GM23338 (cell line): Measurements from ENCODE around the gene FDX1. TPM values are rescaled to one million over a fixed set of nuclear protein-coding genes. Genes with fewer than 3 reads are reported as not detected.

Experiments
- ATAC-seq: fragments of 200-7000 bp; cut with Tn5 transposase; 3 replicates; pipeline ENCODE4 v1.9.1; 2020
- DNase-seq: peaks from one replicate; pipeline ENCODE4 v3.0.0-alpha.2; 2015; ENCODE audit warnings: low spot score
- H2AFZ ChIP-seq: fragments of 200-600 bp; sonication (generic); 2 replicates; pipeline ENCODE4 v1.8.0; 2016; ENCODE audit warnings: antibody characterized with exemption, mild to moderate bottlenecking, moderate library complexity
- H3F3A ChIP-seq: fragments of 200-600 bp; sonication (generic); replicated peaks from 2 replicates; pipeline ENCODE4 v1.8.0; 2017; ENCODE audit warnings: antibody characterized with exemption, mixed run types, low read depth
- H3K27ac ChIP-seq: fragments of 200-600 bp; sonication (generic); 2 replicates; pipeline ENCODE4 v1.6.1; 2016; ENCODE audit warnings: low read depth
- H3K27me3 ChIP-seq: fragments of 200-600 bp; sonication (generic); 2 replicates; pipeline ENCODE4 v1.8.0; 2016; ENCODE audit warnings: mild to moderate bottlenecking, mixed run types, moderate library complexity; ENCODE audit not compliant: insufficient read depth
- H3K36me3 ChIP-seq: fragments of 200-600 bp; sonication (generic); 2 replicates; pipeline ENCODE4 v1.8.0; 2016; ENCODE audit warnings: mild to moderate bottlenecking; ENCODE audit not compliant: insufficient read depth
- H3K4me1 ChIP-seq: fragments of 200-600 bp; sonication (generic); 2 replicates; pipeline ENCODE4 v1.8.0; 2016; ENCODE audit warnings: mild to moderate bottlenecking, moderate library complexity; ENCODE audit not compliant: insufficient read depth
- H3K4me2 ChIP-seq: fragments of 200-600 bp; sonication (generic); 2 replicates; pipeline ENCODE4 v1.7.1; 2017; ENCODE audit warnings: mixed run types
- H3K4me3 ChIP-seq: fragments of 200-600 bp; sonication (generic); 2 replicates; pipeline ENCODE4 v1.6.1; 2016; ENCODE audit warnings: mixed run types
- H3K79me2 ChIP-seq: fragments of 200-600 bp; sonication (generic); replicated peaks from 2 replicates; pipeline ENCODE4 v1.8.0; 2017; ENCODE audit warnings: mild to moderate bottlenecking; ENCODE audit not compliant: insufficient read depth
- H3K9me2 ChIP-seq: fragments of 200-600 bp; sonication (generic); 2 replicates; pipeline ENCODE4 v1.8.0; 2017; ENCODE audit not compliant: insufficient read depth
- H4K20me1 ChIP-seq: fragments of 200-600 bp; sonication (generic); replicated peaks from 2 replicates; pipeline ENCODE4 v1.8.0; 2017; ENCODE audit warnings: mild to moderate bottlenecking; ENCODE audit not compliant: insufficient read depth
- H3K27ac Mint-ChIP-seq: 2 replicates; pipeline ENCODE4 v1.8.0; 2020; ENCODE audit warnings: inconsistent platforms, mild to moderate bottlenecking, moderate library complexity, mixed read lengths
- H3K27me3 Mint-ChIP-seq: 3 replicates; pipeline ENCODE4 v1.8.0; 2022; ENCODE audit warnings: low read depth, mild to moderate bottlenecking, moderate library complexity, mixed read lengths, inconsistent platforms; ENCODE audit not compliant: insufficient read depth, poor library complexity
- H3K36me3 Mint-ChIP-seq: 3 replicates; pipeline ENCODE4 v1.8.0; 2021; ENCODE audit warnings: low read depth, mild to moderate bottlenecking, inconsistent platforms, moderate library complexity, mixed read lengths
- H3K4me1 Mint-ChIP-seq: 3 replicates; pipeline ENCODE4 v1.8.0; 2020; ENCODE audit warnings: mild to moderate bottlenecking, inconsistent platforms, mixed read lengths
- H3K4me3 Mint-ChIP-seq: 3 replicates; pipeline ENCODE4 v1.8.0; 2021; ENCODE audit warnings: moderate library complexity, mild to moderate bottlenecking, inconsistent platforms, mixed read lengths
- H3K9me3 Mint-ChIP-seq: 3 replicates; pipeline ENCODE4 v1.8.0; 2020; ENCODE audit warnings: moderate library complexity, mild to moderate bottlenecking, inconsistent platforms, mixed read lengths
- CREB1 ChIP-seq: fragments of 250-450 bp; sonication (Bioruptor Pico); IDR thresholded peaks from 2 replicates; pipeline ENCODE4 v1.5.0; 2020; ENCODE audit warnings: low read depth, mild to moderate bottlenecking, moderate library complexity
- EZH2phosphoT487 ChIP-seq: fragments of 200-600 bp; sonication (generic); IDR thresholded peaks from one replicate; pipeline ENCODE4 v1.8.1; 2018; ENCODE audit warnings: antibody characterized with exemption; ENCODE audit not compliant: unreplicated experiment
- NANOG ChIP-seq: IDR thresholded peaks from 2 replicates; pipeline ENCODE4 v1.6.1; 2016; ENCODE audit warnings: antibody characterized with exemption, borderline replicate concordance
- STAT1 ChIP-seq: IDR thresholded peaks from one replicate; pipeline ENCODE4 v1.6.1; 2016; ENCODE audit warnings: antibody characterized with exemption; ENCODE audit not compliant: unreplicated experiment
- ZNF114 ChIP-seq: fragments of 250-450 bp; sonication (Bioruptor Pico); IDR thresholded peaks from 2 replicates; pipeline ENCODE4 v1.5.0; 2020; ENCODE audit warnings: mild to moderate bottlenecking, moderate library complexity
- ZNF331 ChIP-seq: fragments of 250-450 bp; sonication (Bioruptor Pico); IDR thresholded peaks from 2 replicates; pipeline ENCODE4 v1.5.0; 2020; ENCODE audit warnings: low read depth, mild to moderate bottlenecking, moderate library complexity
- polyA plus RNA-seq: library from polyadenylated mRNA; unstranded; fragments of >200 nt; fragmentation: Nextera tagmentation; extraction: Ambion mirVana; gene quantifications from 2 replicates; pipeline ENCODE4 v1.2.1, GENCODE V29; 2016
- total RNA-seq: library from RNA; depleted of rRNA; stranded (reverse); fragments of >200 nt; shearing (Covaris generic); gene quantifications from 2 replicates; pipeline ENCODE4 v1.2.3, GENCODE V29; 2014
- TF ChIP-seq, protein P1 (sequence below): IDR thresholded peaks from 2 replicates; pipeline ENCODE4 v1.6.1; 2016; ENCODE audit warnings: antibody characterized with exemption
- TF ChIP-seq, protein P2 (sequence below): fragments of 250-450 bp; sonication (Bioruptor Pico); IDR thresholded peaks from 2 replicates; pipeline ENCODE4 v1.5.0; 2020; ENCODE audit warnings: mild to moderate bottlenecking, moderate library complexity
- TF ChIP-seq, protein P3 (sequence below): IDR thresholded peaks from one replicate; pipeline ENCODE4 v1.6.1; 2018; ENCODE audit warnings: antibody characterized with exemption; ENCODE audit not compliant: unreplicated experiment
- TF ChIP-seq, protein P4 (sequence below), 2 experiments: fragments of 200-600 bp in 1 of 2; sonication (generic) in 1 of 2; conservative IDR thresholded peaks; 2 replicates each; pipeline versions ENCODE4 v1.5.1 to v1.6.1; 2016 to 2017; ENCODE audit warnings: antibody characterized with exemption in 2 of 2, low read depth in 2 of 2, mild to moderate bottlenecking in 2 of 2, moderate library complexity in 1 of 2

FDX1 gene
- total and polyA plus RNA-seq, 2 experiments from 2014 or later, result 11.1 to 15.9 TPM

DNA sequence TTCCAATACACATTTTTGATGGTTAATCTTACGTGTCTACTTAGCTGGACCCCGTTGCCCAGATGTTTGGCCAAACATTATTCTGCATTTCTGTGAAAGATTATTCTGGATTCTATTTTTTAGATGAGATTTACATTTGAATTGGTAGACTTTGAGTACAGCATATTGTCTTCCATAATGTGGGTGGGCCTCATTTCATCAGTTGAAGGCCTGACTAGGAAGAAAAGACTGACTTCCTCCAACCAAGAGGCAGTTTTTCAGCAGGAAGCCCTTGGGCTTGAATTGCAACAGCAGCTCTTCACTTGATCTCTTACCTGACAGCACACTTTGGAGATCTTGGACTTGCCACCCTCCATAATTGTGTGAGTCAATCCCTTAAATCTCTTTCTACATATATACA is 58.7 kb downstream of the FDX1 start:
- no peak overlapping the region for H3K4me2 ChIP-seq
- ATAC-seq, result no peak
- H2AFZ ChIP-seq, result no peak overlapping the region
- H3K4me1 ChIP-seq, result no peaks in the 10 kb centered on the region
- no peak overlapping the region for H3K4me3 Mint-ChIP-seq
- H4K20me1 ChIP-seq, result no peaks in the 10 kb centered on the region
- no peak overlapping the region for H3K27ac ChIP-seq
- H3K4me1 Mint-ChIP-seq, result no peaks in the 10 kb centered on the region
- TF ChIP-seq STAT1, result no peak
- 0 out of 3 replicates have a peak, but pooled peaks cover 2% of the 10 kb centered on the region for H3K36me3 Mint-ChIP-seq
- no peak overlapping the region for H3K4me3 ChIP-seq
- H3K36me3 ChIP-seq, result no peaks in the 10 kb centered on the region
- H3K9me2 ChIP-seq, result 0 out of 2 replicates have a peak, but pooled peaks cover 6% of the 10 kb centered on the region
- no peaks in the 10 kb centered on the region for H3K27me3 Mint-ChIP-seq
- H3F3A ChIP-seq, result no peaks in the 10 kb centered on the region
- H3K79me2 ChIP-seq, result no peaks in the 10 kb centered on the region
- H3K27ac Mint-ChIP-seq, result no peak overlapping the region
- no peaks in the 10 kb centered on the region for H3K27me3 ChIP-seq
- H3K9me3 Mint-ChIP-seq, result peaks cover 2% of the 10 kb centered on the region; the same call in 2 of the 3 replicates
- DNase-seq, result no peak

DNA sequence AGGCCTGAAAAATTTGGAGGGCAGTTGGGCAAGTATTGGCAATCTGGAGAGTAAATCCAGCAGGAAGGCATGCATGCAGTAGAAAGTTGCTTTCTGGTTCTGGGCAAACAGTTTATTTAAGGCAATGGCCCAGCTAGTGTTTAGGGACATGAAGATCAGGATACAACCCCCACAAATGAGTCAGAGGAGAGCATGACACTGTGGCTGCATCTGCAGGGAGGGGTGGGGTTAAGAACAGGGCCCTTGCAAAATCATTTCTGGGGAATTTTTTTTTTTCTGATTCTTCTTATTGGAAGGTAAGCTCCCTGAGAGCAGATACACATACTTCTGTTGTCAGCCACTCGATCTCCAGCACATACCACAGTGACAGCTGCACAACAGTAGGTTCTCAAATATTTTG is 61.1 kb downstream of the FDX1 start:
- Histone ChIP-seq H3K4me3 (no peak overlapping the region), H3K27me3 (no peaks in the 10 kb centered on the region), H3K79me2 (no peaks in the 10 kb centered on the region), H3F3A (no peaks in the 10 kb centered on the region), H3K4me1 (no peaks in the 10 kb centered on the region), H3K36me3 (no peaks in the 10 kb centered on the region), H4K20me1 (no peaks in the 10 kb centered on the region), H3K4me2 (no peak overlapping the region), H2AFZ (no peak overlapping the region), H3K27ac (no peak overlapping the region), H3K9me2 (no peaks in the 10 kb centered on the region)
- H3K9me3 Mint-ChIP-seq, result peaks cover 3% of the 10 kb centered on the region; the same call in 2 of the 3 replicates
- DNase-seq (no peak), ATAC-seq (no peak)
- 0 out of 3 replicates have a peak, but pooled peaks cover 3% of the 10 kb centered on the region for H3K36me3 Mint-ChIP-seq
- peaks cover 3% of the 10 kb centered on the region for H3K27me3 Mint-ChIP-seq
- no peaks in the 10 kb centered on the region for H3K4me1 Mint-ChIP-seq
- H3K27ac Mint-ChIP-seq, result no peak overlapping the region
- no peak overlapping the region for H3K4me3 Mint-ChIP-seq
- TF ChIP-seq CREB1 (CRISPR knock-in tag) (no peak), ZNF331 (CRISPR knock-in tag) (no peak), EZH2phosphoT487 (no peak), ZNF114 (CRISPR knock-in tag) (no peak), NANOG (no peak)
- TF ChIP-seq, protein P1, sequence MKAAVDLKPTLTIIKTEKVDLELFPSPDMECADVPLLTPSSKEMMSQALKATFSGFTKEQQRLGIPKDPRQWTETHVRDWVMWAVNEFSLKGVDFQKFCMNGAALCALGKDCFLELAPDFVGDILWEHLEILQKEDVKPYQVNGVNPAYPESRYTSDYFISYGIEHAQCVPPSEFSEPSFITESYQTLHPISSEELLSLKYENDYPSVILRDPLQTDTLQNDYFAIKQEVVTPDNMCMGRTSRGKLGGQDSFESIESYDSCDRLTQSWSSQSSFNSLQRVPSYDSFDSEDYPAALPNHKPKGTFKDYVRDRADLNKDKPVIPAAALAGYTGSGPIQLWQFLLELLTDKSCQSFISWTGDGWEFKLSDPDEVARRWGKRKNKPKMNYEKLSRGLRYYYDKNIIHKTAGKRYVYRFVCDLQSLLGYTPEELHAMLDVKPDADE, result no peak
- TF ChIP-seq, protein P2, sequence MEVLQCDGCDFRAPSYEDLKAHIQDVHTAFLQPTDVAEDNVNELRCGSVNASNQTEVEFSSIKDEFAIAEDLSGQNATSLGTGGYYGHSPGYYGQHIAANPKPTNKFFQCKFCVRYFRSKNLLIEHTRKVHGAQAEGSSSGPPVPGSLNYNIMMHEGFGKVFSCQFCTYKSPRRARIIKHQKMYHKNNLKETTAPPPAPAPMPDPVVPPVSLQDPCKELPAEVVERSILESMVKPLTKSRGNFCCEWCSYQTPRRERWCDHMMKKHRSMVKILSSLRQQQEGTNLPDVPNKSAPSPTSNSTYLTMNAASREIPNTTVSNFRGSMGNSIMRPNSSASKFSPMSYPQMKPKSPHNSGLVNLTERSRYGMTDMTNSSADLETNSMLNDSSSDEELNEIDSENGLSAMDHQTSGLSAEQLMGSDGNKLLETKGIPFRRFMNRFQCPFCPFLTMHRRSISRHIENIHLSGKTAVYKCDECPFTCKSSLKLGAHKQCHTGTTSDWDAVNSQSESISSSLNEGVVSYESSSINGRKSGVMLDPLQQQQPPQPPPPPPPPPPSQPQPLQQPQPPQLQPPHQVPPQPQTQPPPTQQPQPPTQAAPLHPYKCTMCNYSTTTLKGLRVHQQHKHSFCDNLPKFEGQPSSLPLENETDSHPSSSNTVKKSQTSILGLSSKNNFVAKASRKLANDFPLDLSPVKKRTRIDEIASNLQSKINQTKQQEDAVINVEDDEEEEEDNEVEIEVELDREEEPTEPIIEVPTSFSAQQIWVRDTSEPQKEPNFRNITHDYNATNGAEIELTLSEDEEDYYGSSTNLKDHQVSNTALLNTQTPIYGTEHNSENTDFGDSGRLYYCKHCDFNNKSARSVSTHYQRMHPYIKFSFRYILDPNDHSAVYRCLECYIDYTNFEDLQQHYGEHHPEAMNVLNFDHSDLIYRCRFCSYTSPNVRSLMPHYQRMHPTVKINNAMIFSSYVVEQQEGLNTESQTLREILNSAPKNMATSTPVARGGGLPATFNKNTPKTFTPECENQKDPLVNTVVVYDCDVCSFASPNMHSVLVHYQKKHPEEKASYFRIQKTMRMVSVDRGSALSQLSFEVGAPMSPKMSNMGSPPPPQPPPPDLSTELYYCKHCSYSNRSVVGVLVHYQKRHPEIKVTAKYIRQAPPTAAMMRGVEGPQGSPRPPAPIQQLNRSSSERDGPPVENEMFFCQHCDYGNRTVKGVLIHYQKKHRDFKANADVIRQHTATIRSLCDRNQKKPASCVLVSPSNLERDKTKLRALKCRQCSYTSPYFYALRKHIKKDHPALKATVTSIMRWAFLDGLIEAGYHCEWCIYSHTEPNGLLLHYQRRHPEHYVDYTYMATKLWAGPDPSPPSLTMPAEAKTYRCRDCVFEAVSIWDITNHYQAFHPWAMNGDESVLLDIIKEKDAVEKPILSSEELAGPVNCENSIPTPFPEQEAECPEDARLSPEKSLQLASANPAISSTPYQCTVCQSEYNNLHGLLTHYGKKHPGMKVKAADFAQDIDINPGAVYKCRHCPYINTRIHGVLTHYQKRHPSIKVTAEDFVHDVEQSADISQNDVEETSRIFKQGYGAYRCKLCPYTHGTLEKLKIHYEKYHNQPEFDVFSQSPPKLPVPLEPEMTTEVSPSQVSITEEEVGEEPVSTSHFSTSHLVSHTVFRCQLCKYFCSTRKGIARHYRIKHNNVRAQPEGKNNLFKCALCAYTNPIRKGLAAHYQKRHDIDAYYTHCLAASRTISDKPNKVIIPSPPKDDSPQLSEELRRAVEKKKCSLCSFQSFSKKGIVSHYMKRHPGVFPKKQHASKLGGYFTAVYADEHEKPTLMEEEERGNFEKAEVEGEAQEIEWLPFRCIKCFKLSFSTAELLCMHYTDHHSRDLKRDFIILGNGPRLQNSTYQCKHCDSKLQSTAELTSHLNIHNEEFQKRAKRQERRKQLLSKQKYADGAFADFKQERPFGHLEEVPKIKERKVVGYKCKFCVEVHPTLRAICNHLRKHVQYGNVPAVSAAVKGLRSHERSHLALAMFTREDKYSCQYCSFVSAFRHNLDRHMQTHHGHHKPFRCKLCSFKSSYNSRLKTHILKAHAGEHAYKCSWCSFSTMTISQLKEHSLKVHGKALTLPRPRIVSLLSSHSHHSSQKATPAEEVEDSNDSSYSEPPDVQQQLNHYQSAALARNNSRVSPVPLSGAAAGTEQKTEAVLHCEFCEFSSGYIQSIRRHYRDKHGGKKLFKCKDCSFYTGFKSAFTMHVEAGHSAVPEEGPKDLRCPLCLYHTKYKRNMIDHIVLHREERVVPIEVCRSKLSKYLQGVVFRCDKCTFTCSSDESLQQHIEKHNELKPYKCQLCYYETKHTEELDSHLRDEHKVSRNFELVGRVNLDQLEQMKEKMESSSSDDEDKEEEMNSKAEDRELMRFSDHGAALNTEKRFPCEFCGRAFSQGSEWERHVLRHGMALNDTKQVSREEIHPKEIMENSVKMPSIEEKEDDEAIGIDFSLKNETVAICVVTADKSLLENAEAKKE (CRISPR knock-in tag), result no peak
- TF ChIP-seq, protein P3, sequence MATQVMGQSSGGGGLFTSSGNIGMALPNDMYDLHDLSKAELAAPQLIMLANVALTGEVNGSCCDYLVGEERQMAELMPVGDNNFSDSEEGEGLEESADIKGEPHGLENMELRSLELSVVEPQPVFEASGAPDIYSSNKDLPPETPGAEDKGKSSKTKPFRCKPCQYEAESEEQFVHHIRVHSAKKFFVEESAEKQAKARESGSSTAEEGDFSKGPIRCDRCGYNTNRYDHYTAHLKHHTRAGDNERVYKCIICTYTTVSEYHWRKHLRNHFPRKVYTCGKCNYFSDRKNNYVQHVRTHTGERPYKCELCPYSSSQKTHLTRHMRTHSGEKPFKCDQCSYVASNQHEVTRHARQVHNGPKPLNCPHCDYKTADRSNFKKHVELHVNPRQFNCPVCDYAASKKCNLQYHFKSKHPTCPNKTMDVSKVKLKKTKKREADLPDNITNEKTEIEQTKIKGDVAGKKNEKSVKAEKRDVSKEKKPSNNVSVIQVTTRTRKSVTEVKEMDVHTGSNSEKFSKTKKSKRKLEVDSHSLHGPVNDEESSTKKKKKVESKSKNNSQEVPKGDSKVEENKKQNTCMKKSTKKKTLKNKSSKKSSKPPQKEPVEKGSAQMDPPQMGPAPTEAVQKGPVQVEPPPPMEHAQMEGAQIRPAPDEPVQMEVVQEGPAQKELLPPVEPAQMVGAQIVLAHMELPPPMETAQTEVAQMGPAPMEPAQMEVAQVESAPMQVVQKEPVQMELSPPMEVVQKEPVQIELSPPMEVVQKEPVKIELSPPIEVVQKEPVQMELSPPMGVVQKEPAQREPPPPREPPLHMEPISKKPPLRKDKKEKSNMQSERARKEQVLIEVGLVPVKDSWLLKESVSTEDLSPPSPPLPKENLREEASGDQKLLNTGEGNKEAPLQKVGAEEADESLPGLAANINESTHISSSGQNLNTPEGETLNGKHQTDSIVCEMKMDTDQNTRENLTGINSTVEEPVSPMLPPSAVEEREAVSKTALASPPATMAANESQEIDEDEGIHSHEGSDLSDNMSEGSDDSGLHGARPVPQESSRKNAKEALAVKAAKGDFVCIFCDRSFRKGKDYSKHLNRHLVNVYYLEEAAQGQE, result no peak
- TF ChIP-seq, protein P4, sequence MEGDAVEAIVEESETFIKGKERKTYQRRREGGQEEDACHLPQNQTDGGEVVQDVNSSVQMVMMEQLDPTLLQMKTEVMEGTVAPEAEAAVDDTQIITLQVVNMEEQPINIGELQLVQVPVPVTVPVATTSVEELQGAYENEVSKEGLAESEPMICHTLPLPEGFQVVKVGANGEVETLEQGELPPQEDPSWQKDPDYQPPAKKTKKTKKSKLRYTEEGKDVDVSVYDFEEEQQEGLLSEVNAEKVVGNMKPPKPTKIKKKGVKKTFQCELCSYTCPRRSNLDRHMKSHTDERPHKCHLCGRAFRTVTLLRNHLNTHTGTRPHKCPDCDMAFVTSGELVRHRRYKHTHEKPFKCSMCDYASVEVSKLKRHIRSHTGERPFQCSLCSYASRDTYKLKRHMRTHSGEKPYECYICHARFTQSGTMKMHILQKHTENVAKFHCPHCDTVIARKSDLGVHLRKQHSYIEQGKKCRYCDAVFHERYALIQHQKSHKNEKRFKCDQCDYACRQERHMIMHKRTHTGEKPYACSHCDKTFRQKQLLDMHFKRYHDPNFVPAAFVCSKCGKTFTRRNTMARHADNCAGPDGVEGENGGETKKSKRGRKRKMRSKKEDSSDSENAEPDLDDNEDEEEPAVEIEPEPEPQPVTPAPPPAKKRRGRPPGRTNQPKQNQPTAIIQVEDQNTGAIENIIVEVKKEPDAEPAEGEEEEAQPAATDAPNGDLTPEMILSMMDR (conservative IDR thresholded peaks at IDR 0.05; ENCODE audit: low read depth in 2 of 2), result no peak
